Skin of body (tissue), 2 donors: ENCODE data around the gene SOS2. TPM values are rescaled to one million over a fixed set of nuclear protein-coding genes. Genes with fewer than 3 reads are reported as not detected.

ENCODE experiments used
- DNase-seq: peaks from one replicate; lab custom pipeline; 2025; lab: John Stamatoyannopoulos, UW
- total RNA-seq: library from RNA; depleted of rRNA; stranded (reverse); fragments of >200 nt; gene quantifications from one replicate; pipeline ENCODE4 v1.2.3, GENCODE V29; 2014

SOS2 gene
- total RNA-seq, 1 donor from 2014 or later: 32.1 TPM

- DNase-seq: peak; percentile 92
Measured at GRCh38 chr14:50116181-50116956, 115.0 kb downstream of the SOS2 start, which contains the start of gene VCPKMT. Gene VCPKMT, minus strand, starts transcription at chr14:50116572. Its CDS starts 20 bp downstream, at chr14:50116552.

GRCh38 chr14:50113381-50114035 lies 117.9 kb downstream of the SOS2 start:
- no peak for DNase-seq

- DNase-seq: no peak
Measured at GRCh38 chr14:50110323-50111037, 120.9 kb downstream of the SOS2 start.

- no peak for DNase-seq
Measured at GRCh38 chr14:50109342-50109741, 122.0 kb downstream of the SOS2 start.

GRCh38 chr14:50107850-50108249 lies 123.5 kb downstream of the SOS2 start:
- no peak for DNase-seq

- no peak for DNase-seq
Measured at GRCh38 chr14:50106178-50106577, 125.2 kb downstream of the SOS2 start.

GRCh38 chr14:50103558-50103957 lies 127.8 kb downstream of the SOS2 start:
- DNase-seq: no peak

- no peak for DNase-seq
Measured at GRCh38 chr14:50101417-50101816, 130.0 kb downstream of the SOS2 start.

GRCh38 chr14:50100805-50101204 lies 130.6 kb downstream of the SOS2 start:
- no peak for DNase-seq

GRCh38 chr14:50099335-50099734 lies 132.0 kb downstream of the SOS2 start:
- no peak for DNase-seq

GRCh38 chr14:50095895-50096294 lies 135.5 kb downstream of the SOS2 start:
- DNase-seq: no peak

- DNase-seq: no peak
Measured at GRCh38 chr14:50094056-50094755, 137.2 kb downstream of the SOS2 start.

- DNase-seq: no peak
Measured at GRCh38 chr14:50093496-50093895, 137.9 kb downstream of the SOS2 start.

GRCh38 chr14:50092006-50092555 lies 139.3 kb downstream of the SOS2 start:
- no peak for DNase-seq

GRCh38 chr14:50091240-50091913 lies 140.0 kb downstream of the SOS2 start:
- DNase-seq: no peak

- no peak for DNase-seq
Measured at GRCh38 chr14:50089208-50089607, 142.2 kb downstream of the SOS2 start.

- no peak for DNase-seq
Measured at GRCh38 chr14:50088731-50089130, 142.6 kb downstream of the SOS2 start.

- no peak for DNase-seq
Measured at GRCh38 chr14:50088117-50088515, 143.3 kb downstream of the SOS2 start.

GRCh38 chr14:50087341-50088116 lies 143.8 kb downstream of the SOS2 start:
- DNase-seq: no peak

- DNase-seq: no peak
Measured at GRCh38 chr14:50086321-50086711, 145.1 kb downstream of the SOS2 start.
